Neural cell (in vitro differentiated cells): ENCODE measurements around the gene AVEN. TPM values are rescaled to one million over a fixed set of nuclear protein-coding genes. Genes with fewer than 3 reads are reported as not detected.

Experiments
- H2AFZ ChIP-seq: fragments of 200-600, 300-800 bp; sonication (generic), shearing (Covaris generic); 2 replicates; pipeline ENCODE4 v1.6.0; 2014; ENCODE audit warnings: low read depth, mild to moderate bottlenecking, antibody characterized with exemption, low read length, moderate library complexity
- H3F3A ChIP-seq: fragments of 200-600 bp; shearing (Covaris generic); 2 replicates; pipeline ENCODE4 v1.6.1; 2016; ENCODE audit warnings: mild to moderate bottlenecking, moderate library complexity, mixed read lengths, antibody characterized with exemption, low read length; ENCODE audit not compliant: insufficient read depth, poor library complexity, severe bottlenecking
- H3K27ac ChIP-seq: fragments of 200-600, 300-800 bp; sonication (generic), shearing (Covaris generic); 2 replicates; pipeline ENCODE4 v1.5.1; 2014; ENCODE audit warnings: mild to moderate bottlenecking, low read length, moderate library complexity
- H3K27me3 ChIP-seq: fragments of 300-800, 200-600 bp; sonication (generic), shearing (Covaris generic); 2 replicates; pipeline ENCODE4 v1.6.0; 2014; ENCODE audit warnings: mild to moderate bottlenecking, low read depth, low read length, moderate library complexity; ENCODE audit not compliant: insufficient read depth
- H3K36me3 ChIP-seq: fragments of 300-800, 200-600 bp; sonication (generic), shearing (Covaris generic); 2 replicates; pipeline ENCODE4 v1.5.1; 2014; ENCODE audit warnings: mild to moderate bottlenecking, antibody characterized with exemption, low read length, moderate library complexity; ENCODE audit not compliant: insufficient read depth
- H3K4me2 ChIP-seq: fragments of 300-800, 200-600 bp; sonication (generic), shearing (Covaris generic); 2 replicates; pipeline ENCODE4 v1.6.0; 2014; ENCODE audit warnings: mild to moderate bottlenecking, low read length
- H3K4me3 ChIP-seq: fragments of 300-800, 200-600 bp; sonication (generic), shearing (Covaris generic); 2 replicates; pipeline ENCODE4 v1.5.1; 2014; ENCODE audit warnings: mild to moderate bottlenecking, low read length, moderate library complexity
- H3K79me2 ChIP-seq: fragments of 200-600 bp; shearing (Covaris generic); replicated peaks from 2 replicates; pipeline ENCODE4 v1.6.0; 2014; ENCODE audit warnings: mild to moderate bottlenecking, low read length, moderate library complexity; ENCODE audit not compliant: insufficient read depth
- H3K9ac ChIP-seq: fragments of 300-800, 200-600 bp; sonication (generic), shearing (Covaris generic); 2 replicates; pipeline ENCODE4 v1.6.1; 2016; ENCODE audit warnings: mild to moderate bottlenecking, low read length, mixed read lengths
- H3K9me2 ChIP-seq: fragments of 200-600 bp; shearing (Covaris generic); 2 replicates; pipeline ENCODE4 v1.6.1; 2016; ENCODE audit warnings: mild to moderate bottlenecking, low read length, mixed read lengths; ENCODE audit not compliant: insufficient read depth
- H3K9me3 ChIP-seq: fragments of 200-600, 300-800 bp; sonication (generic), shearing (Covaris generic); 2 replicates; pipeline ENCODE4 v1.6.1; 2016; ENCODE audit warnings: mild to moderate bottlenecking, mixed run types, low read length, moderate library complexity, mixed read lengths
- H4K20me1 ChIP-seq: fragments of 200-600 bp; shearing (Covaris generic); 2 replicates; pipeline ENCODE4 v1.6.1; 2016; ENCODE audit warnings: mild to moderate bottlenecking, mixed run types; ENCODE audit not compliant: insufficient read depth
- CTCF ChIP-seq: fragments of 450-650 bp; IDR thresholded peaks from 2 replicates; pipeline ENCODE4 v1.5.1; 2014; ENCODE audit warnings: antibody characterized with exemption, mild to moderate bottlenecking, moderate library complexity; ENCODE audit not compliant: poor library complexity, severe bottlenecking
- EP300 ChIP-seq: fragments of 450-650 bp; conservative IDR thresholded peaks from 2 replicates; pipeline ENCODE4 v1.6.1; 2014; ENCODE audit warnings: antibody characterized with exemption, mild to moderate bottlenecking, moderate library complexity; ENCODE audit not compliant: poor library complexity, severe bottlenecking
- EZH2 ChIP-seq: fragments of 200-600, 300-800 bp; shearing (Covaris generic), sonication (generic); IDR thresholded peaks from 2 replicates; pipeline ENCODE4 v1.6.1; 2014; ENCODE audit warnings: antibody characterized with exemption, low read length, borderline replicate concordance, mild to moderate bottlenecking; ENCODE audit not compliant: insufficient read depth, poor library complexity, severe bottlenecking
- MXI1 ChIP-seq: fragments of 450-650 bp; conservative IDR thresholded peaks from 2 replicates; pipeline ENCODE4 v1.6.1; 2014; ENCODE audit warnings: antibody characterized with exemption, mild to moderate bottlenecking; ENCODE audit not compliant: poor library complexity, severe bottlenecking
- POLR2AphosphoS5 ChIP-seq: IDR thresholded peaks from 2 replicates; pipeline ENCODE4 v1.6.1; 2012
- RAD21 ChIP-seq: fragments of 450-650 bp; conservative IDR thresholded peaks from 2 replicates; pipeline ENCODE4 v1.6.1; 2014; ENCODE audit warnings: antibody characterized with exemption, mild to moderate bottlenecking, moderate library complexity
- REST ChIP-seq: IDR thresholded peaks from 2 replicates; pipeline ENCODE4 v1.6.1; 2012; ENCODE audit warnings: borderline replicate concordance
- SMC3 ChIP-seq: fragments of 450-650 bp; conservative IDR thresholded peaks from 2 replicates; pipeline ENCODE4 v1.6.1; 2014; ENCODE audit warnings: antibody characterized with exemption, mild to moderate bottlenecking, moderate library complexity; ENCODE audit not compliant: poor library complexity
- TAF1 ChIP-seq: IDR thresholded peaks from 2 replicates; pipeline ENCODE4 v1.6.1; 2012; ENCODE audit warnings: low read depth
- polyA plus RNA-seq: library from polyadenylated mRNA; depleted of rRNA; stranded (reverse); fragments of >200 nt; gene quantifications from 2 replicates; pipeline ENCODE4 v1.2.3, GENCODE V29; 2014

Gene AVEN
- polyA plus RNA-seq, 1 donor from 2014 or later, result 14.1 TPM

GRCh38 chr15:33882921-33883320, 156.1 kb downstream of the AVEN start:
- H3K9me3 ChIP-seq, result no peaks in the 10 kb centered on the region
- H3K9ac ChIP-seq, result no peak overlapping the region
- H3K36me3 ChIP-seq, result no peaks in the 10 kb centered on the region
- no peak overlapping the region for H2AFZ ChIP-seq
- H4K20me1 ChIP-seq, result no peaks in the 10 kb centered on the region
- no peaks in the 10 kb centered on the region for H3K27me3 ChIP-seq
- no peaks in the 10 kb centered on the region for H3K9me2 ChIP-seq
- TF ChIP-seq EP300 (no peak), POLR2AphosphoS5 (no peak), CTCF (no peak), TAF1 (no peak), MXI1 (no peak), REST (no peak)
- no peak overlapping the region for H3K4me2 ChIP-seq
- no peak overlapping the region for H3K27ac ChIP-seq
- no peaks in the 10 kb centered on the region for H3F3A ChIP-seq
- no peak overlapping the region for H3K4me3 ChIP-seq
- H3K79me2 ChIP-seq, result no peaks in the 10 kb centered on the region

GRCh38 chr15:33874156-33874555, 164.8 kb downstream of the AVEN start:
- Histone ChIP-seq H3K4me3 (no peak overlapping the region), H3K9ac (no peak overlapping the region), H3K36me3 (no peaks in the 10 kb centered on the region), H3K27ac (no peak overlapping the region), H2AFZ (no peak overlapping the region), H3K27me3 (no peaks in the 10 kb centered on the region), H3F3A (no peaks in the 10 kb centered on the region), H3K79me2 (no peaks in the 10 kb centered on the region), H3K9me2 (no peaks in the 10 kb centered on the region), H3K9me3 (no peaks in the 10 kb centered on the region), H3K4me2 (no peak overlapping the region), H4K20me1 (no peaks in the 10 kb centered on the region)
- no peak for TF ChIP-seq POLR2AphosphoS5
- TF ChIP-seq REST, result no peak
- TF ChIP-seq MXI1, result no peak
- no peak for TF ChIP-seq CTCF
- TF ChIP-seq TAF1, result no peak
- no peak for TF ChIP-seq EZH2
- TF ChIP-seq RAD21, result no peak
- TF ChIP-seq EP300, result no peak
- TF ChIP-seq SMC3, result no peak
